Loucy (cell line): ENCODE measurements around the gene EPB41.

ENCODE experiments used
- H2AFZ ChIP-seq: fragments of 200-600 bp; sonication (generic); 2 replicates; pipeline ENCODE4 v1.6.0; 2016; ENCODE audit warnings: antibody characterized with exemption, mild to moderate bottlenecking, low read length, moderate library complexity
- H3F3A ChIP-seq: fragments of 200-600 bp; 2 replicates; pipeline ENCODE4 v1.6.0; 2016; ENCODE audit warnings: antibody characterized with exemption, low read depth, mild to moderate bottlenecking
- H3K27me3 ChIP-seq: fragments of 200-600 bp; sonication (generic); 2 replicates; pipeline ENCODE4 v1.6.1; 2014; ENCODE audit warnings: low read length, mild to moderate bottlenecking; ENCODE audit not compliant: insufficient read depth, poor library complexity, severe bottlenecking
- H3K36me3 ChIP-seq: fragments of 200-600 bp; sonication (generic); 2 replicates; pipeline ENCODE4 v1.6.1; 2016; ENCODE audit warnings: low read length; ENCODE audit not compliant: insufficient read depth
- H3K4me1 ChIP-seq: fragments of 200-600 bp; sonication (generic); 2 replicates; pipeline ENCODE4 v1.5.1; 2014; ENCODE audit warnings: low read length, mild to moderate bottlenecking; ENCODE audit not compliant: insufficient read depth, poor library complexity, severe bottlenecking
- H3K4me2 ChIP-seq: fragments of 200-600 bp; sonication (generic); 2 replicates; pipeline ENCODE4 v1.6.0; 2014; ENCODE audit warnings: antibody characterized with exemption, low read length, low read depth, mild to moderate bottlenecking; ENCODE audit not compliant: poor library complexity, severe bottlenecking
- H3K4me3 ChIP-seq: fragments of 200-600 bp; sonication (generic); 2 replicates; pipeline ENCODE4 v1.5.1; 2014; ENCODE audit warnings: low read length, mild to moderate bottlenecking, mixed read lengths; ENCODE audit not compliant: poor library complexity, severe bottlenecking
- H3K79me2 ChIP-seq: fragments of 200-600 bp; sonication (generic); 2 replicates; pipeline ENCODE4 v1.6.1; 2014; ENCODE audit warnings: low read length; ENCODE audit not compliant: insufficient read depth
- H3K9ac ChIP-seq: fragments of 200-600 bp; sonication (generic); 2 replicates; pipeline ENCODE4 v1.6.0; 2014; ENCODE audit warnings: mild to moderate bottlenecking, low read depth, low read length, moderate library complexity; ENCODE audit not compliant: poor library complexity, severe bottlenecking
- H3K9me2 ChIP-seq: fragments of 200-600 bp; sonication (generic); replicated peaks from 2 replicates; pipeline ENCODE4 v1.6.1; 2016; ENCODE audit warnings: low read depth, low read length, mixed read lengths
- H3K9me3 ChIP-seq: fragments of 200-600 bp; sonication (generic); 2 replicates; pipeline ENCODE4 v1.6.1; 2014; ENCODE audit warnings: mild to moderate bottlenecking, antibody characterized with exemption, low read length, low read depth; ENCODE audit not compliant: insufficient read depth
- H4K20me1 ChIP-seq: fragments of 200-600 bp; sonication (generic); 2 replicates; pipeline ENCODE4 v1.6.0; 2014; ENCODE audit warnings: antibody characterized with exemption, low read length, mild to moderate bottlenecking; ENCODE audit not compliant: insufficient read depth, poor library complexity, severe bottlenecking
- EZH2phosphoT487 ChIP-seq: fragments of 200-600 bp; IDR thresholded peaks from 2 replicates; pipeline ENCODE4 v1.6.1; 2018; ENCODE audit warnings: antibody characterized with exemption, mild to moderate bottlenecking, moderate library complexity, borderline replicate concordance
- TF ChIP-seq, protein P1 (sequence below): fragments of 200-600 bp; sonication (generic); conservative IDR thresholded peaks from 2 replicates; pipeline ENCODE4 v1.5.1; 2014; ENCODE audit warnings: mild to moderate bottlenecking, antibody characterized with exemption, low read length

EPB41 gene

DNA sequence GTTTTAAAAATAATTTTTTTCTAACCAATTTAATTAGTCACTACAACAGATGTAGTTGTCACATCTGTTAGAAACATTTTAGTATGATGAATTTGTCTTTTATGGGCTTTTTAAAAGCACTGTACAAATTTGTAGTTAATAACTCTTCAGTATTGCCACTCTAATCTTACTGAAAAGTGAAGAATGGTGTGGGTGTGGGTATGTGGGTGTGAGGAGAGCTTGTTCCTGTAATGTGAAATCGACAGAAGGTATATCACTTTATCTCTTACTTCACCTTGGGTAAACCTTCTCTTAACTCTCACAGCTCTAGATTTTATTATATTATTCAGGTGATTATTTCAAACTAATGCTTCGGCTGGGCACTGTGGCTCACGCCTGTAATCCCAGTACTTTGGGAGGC, 166.8 kb downstream of the EPB41 start:
- no peaks in the 10 kb centered on the region for H3F3A ChIP-seq
- TF ChIP-seq EZH2phosphoT487: no peak
- TF ChIP-seq, protein P1, sequence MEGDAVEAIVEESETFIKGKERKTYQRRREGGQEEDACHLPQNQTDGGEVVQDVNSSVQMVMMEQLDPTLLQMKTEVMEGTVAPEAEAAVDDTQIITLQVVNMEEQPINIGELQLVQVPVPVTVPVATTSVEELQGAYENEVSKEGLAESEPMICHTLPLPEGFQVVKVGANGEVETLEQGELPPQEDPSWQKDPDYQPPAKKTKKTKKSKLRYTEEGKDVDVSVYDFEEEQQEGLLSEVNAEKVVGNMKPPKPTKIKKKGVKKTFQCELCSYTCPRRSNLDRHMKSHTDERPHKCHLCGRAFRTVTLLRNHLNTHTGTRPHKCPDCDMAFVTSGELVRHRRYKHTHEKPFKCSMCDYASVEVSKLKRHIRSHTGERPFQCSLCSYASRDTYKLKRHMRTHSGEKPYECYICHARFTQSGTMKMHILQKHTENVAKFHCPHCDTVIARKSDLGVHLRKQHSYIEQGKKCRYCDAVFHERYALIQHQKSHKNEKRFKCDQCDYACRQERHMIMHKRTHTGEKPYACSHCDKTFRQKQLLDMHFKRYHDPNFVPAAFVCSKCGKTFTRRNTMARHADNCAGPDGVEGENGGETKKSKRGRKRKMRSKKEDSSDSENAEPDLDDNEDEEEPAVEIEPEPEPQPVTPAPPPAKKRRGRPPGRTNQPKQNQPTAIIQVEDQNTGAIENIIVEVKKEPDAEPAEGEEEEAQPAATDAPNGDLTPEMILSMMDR: no peak
- H4K20me1 ChIP-seq: no peaks in the 10 kb centered on the region
- no peaks in the 10 kb centered on the region for H3K79me2 ChIP-seq
- no peaks in the 10 kb centered on the region; the same call in 1 of the 2 replicates for H3K36me3 ChIP-seq
- H3K9me2 ChIP-seq: no peaks in the 10 kb centered on the region
- no peak overlapping the region for H3K9ac ChIP-seq
- H3K27me3 ChIP-seq: no peaks in the 10 kb centered on the region
- H3K4me1 ChIP-seq: peaks cover 3% of the 10 kb centered on the region
- no peak overlapping the region for H3K4me2 ChIP-seq
- no peaks in the 10 kb centered on the region for H3K9me3 ChIP-seq
- no peak overlapping the region for H3K4me3 ChIP-seq
- H2AFZ ChIP-seq: no peak overlapping the region

DNA sequence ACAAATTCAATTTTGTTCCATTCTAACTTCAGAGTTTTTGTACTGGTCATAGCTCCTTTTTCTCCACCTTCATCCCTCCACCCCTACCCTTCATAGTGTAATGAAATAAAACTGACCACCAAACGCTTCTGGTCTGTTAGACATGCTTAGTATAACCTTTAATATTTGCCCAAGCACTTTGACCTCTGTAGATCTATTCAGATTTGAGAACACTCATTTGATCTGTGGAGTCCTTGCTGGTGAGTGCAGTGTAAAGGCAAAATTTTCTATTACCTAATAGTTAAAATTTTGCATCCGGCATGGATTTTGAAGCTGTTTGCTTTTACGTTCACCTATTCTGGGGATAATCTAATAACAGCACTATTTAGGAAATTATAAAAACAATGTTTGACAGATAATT, 168.2 kb downstream of the EPB41 start:
- Histone ChIP-seq H4K20me1 (no peaks in the 10 kb centered on the region), H3K4me2 (no peak overlapping the region), H3K27me3 (no peaks in the 10 kb centered on the region), H3K36me3 (no peaks in the 10 kb centered on the region), H3K4me3 (no peak overlapping the region), H3K79me2 (no peaks in the 10 kb centered on the region), H3K9ac (no peak overlapping the region), H3K4me1 (peaks cover 3% of the 10 kb centered on the region), H3K9me2 (no peaks in the 10 kb centered on the region), H3K9me3 (no peaks in the 10 kb centered on the region), H2AFZ (no peak overlapping the region), H3F3A (no peaks in the 10 kb centered on the region)
- TF ChIP-seq EZH2phosphoT487: no peak
- TF ChIP-seq, protein P1: no peak

DNA sequence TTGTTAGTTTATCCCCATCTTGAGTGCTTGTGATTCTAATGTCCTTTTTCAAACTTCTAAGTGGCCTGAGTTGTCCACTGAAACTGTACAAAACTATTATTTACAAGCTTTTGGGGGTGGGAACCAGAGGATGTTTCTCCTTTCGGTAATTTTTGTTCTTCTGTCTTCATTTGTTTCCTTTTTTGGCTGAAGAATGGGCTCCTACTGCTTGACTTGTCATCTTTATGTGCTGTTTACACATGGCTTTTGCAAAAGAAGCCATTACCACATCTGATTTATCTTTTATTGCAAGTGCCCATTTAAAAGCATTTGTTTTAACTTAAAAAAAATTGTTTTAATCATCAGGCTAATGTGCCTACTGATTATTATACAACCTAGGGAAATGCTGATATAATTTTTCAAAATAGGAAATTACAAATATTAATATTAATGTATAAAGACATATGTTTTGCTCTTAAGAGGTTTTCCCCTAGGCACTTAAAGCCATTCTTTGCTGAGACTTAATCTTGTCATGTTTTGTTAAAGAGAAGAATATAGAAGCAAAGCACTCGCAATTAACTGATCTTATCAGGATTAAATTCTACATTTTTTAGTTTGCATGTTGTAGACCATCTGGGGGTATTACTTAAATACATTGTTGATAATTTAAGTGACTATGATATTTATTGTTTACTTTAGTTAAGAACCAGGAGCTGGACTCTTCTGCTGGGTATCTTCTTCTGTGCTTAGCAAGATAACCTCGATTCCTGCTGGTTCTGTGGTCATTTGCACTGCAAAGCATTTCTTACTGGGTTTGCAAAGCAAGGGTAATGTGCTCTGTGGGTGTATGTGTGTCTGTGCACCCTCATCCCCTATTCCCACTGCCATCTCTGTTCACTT, 169.2 kb downstream of the EPB41 start:
- H3K79me2 ChIP-seq: no peaks in the 10 kb centered on the region
- no peak overlapping the region for H3K4me3 ChIP-seq
- H3K36me3 ChIP-seq: peaks cover 4% of the 10 kb centered on the region; the same call in 1 of the 2 replicates
- no peak for TF ChIP-seq EZH2phosphoT487
- TF ChIP-seq, protein P1: no peak
- no peaks in the 10 kb centered on the region for H3K9me2 ChIP-seq
- H3K9me3 ChIP-seq: no peaks in the 10 kb centered on the region
- no peaks in the 10 kb centered on the region for H3K27me3 ChIP-seq
- no peak overlapping the region for H3K9ac ChIP-seq
- peaks cover 3% of the 10 kb centered on the region for H3K4me1 ChIP-seq
- no peak overlapping the region for H3K4me2 ChIP-seq
- H3F3A ChIP-seq: no peaks in the 10 kb centered on the region
- no peak overlapping the region for H2AFZ ChIP-seq
- H4K20me1 ChIP-seq: no peaks in the 10 kb centered on the region
